Vagina (tissue), 2 donors: Measurements from ENCODE around the gene DNM3.

ENCODE experiments used
- POLR2A ChIP-seq, 2 donors: fragments of 450-650 bp; IDR thresholded peaks; one replicate each; pipeline ENCODE4 v1.6.1; 2017; ENCODE audit warnings: antibody characterized with exemption in 2 of 2, mild to moderate bottlenecking in 2 of 2, moderate library complexity in 2 of 2
- POLR2AphosphoS5 ChIP-seq, 2 donors: sonication (generic); formaldehyde crosslinking; IDR thresholded peaks; one replicate each; pipeline ENCODE4 v1.9.0; 2017; ENCODE audit warnings: antibody characterized with exemption in 2 of 2, mild to moderate bottlenecking in 2 of 2, low read depth in 1 of 2; ENCODE audit not compliant: insufficient read depth in 1 of 2
- TF ChIP-seq, protein P1 (sequence below), 3 experiments: fragments of 450-650 bp in 2 of 3; fragments of 200-600 bp in 1 of 3; sonication (generic) in 1 of 3; IDR thresholded peaks; one replicate each; pipeline ENCODE4 v1.5.1; 2017 to 2019; ENCODE audit warnings: antibody characterized with exemption in 3 of 3, mild to moderate bottlenecking in 2 of 3, moderate library complexity in 2 of 3

DNA sequence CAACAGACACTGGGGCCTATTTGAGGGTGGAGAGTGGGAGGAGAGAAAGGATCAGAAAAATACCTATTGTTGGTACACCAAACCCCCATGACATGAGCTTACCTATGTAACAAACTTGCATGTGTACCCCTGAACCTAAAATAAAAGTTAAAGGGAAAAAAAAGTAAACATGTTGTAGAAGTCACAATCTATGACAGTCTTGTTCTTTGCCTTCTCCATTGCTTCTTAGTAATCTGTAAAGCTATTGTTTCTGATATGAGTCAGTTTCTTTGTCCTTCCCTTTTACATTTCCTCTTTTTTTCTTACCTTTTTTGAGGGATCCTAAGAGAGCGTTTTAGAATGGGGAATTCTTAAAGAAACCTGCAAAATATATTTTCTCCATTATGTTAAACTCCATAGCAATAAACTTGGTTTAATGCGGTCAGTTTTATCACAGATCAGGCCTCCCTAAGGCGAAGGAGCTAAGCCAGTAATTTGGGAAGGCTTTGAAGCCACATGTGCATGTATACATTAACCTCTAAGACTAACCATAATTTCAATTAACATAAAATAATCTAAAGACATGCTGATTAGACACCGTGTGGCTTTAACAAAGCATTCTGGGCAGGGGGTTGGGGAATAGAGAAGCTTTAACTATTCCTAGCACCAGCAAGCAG lies 501.4 kb downstream of the DNM3 start:
- TF ChIP-seq, protein P1, sequence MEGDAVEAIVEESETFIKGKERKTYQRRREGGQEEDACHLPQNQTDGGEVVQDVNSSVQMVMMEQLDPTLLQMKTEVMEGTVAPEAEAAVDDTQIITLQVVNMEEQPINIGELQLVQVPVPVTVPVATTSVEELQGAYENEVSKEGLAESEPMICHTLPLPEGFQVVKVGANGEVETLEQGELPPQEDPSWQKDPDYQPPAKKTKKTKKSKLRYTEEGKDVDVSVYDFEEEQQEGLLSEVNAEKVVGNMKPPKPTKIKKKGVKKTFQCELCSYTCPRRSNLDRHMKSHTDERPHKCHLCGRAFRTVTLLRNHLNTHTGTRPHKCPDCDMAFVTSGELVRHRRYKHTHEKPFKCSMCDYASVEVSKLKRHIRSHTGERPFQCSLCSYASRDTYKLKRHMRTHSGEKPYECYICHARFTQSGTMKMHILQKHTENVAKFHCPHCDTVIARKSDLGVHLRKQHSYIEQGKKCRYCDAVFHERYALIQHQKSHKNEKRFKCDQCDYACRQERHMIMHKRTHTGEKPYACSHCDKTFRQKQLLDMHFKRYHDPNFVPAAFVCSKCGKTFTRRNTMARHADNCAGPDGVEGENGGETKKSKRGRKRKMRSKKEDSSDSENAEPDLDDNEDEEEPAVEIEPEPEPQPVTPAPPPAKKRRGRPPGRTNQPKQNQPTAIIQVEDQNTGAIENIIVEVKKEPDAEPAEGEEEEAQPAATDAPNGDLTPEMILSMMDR (IDR thresholded peaks at IDR 0.05), result no peak
- TF ChIP-seq POLR2AphosphoS5 (IDR thresholded peaks at IDR 0.05; ENCODE audit: insufficient read depth in 1 of 2, low read depth in 1 of 2) (no peak), POLR2A (IDR thresholded peaks at IDR 0.05) (no peak)
